Liver (tissue), 9 donors: ENCODE measurements around the gene LKAAEAR1. TPM values are rescaled to one million over a fixed set of nuclear protein-coding genes. Genes with fewer than 3 reads are reported as not detected.

Source experiments
- DNase-seq: peaks from one replicate; pipeline ENCODE4 v3.0.0-alpha.2; 2017; ENCODE audit warnings: low spot score
- H3K27ac ChIP-seq, 2 donors: one replicate each; pipeline ENCODE4 v1.7.0; 2013; ENCODE audit warnings: inconsistent platforms in 2 of 2, low read length in 2 of 2, control low read depth in 1 of 2, low read depth in 1 of 2, mild to moderate bottlenecking in 1 of 2
- H3K27me3 ChIP-seq, 4 donors: one replicate each; pipeline versions ENCODE4 v1.6.1 to v1.7.0; 2013; ENCODE audit warnings: low read length in 3 of 4, inconsistent platforms in 1 of 4, mild to moderate bottlenecking in 1 of 4, moderate library complexity in 1 of 4; ENCODE audit not compliant: control insufficient read depth in 4 of 4, insufficient read depth in 4 of 4
- H3K36me3 ChIP-seq, 4 donors: one replicate each; pipeline versions ENCODE4 v1.6.1 to v1.7.0; 2013; ENCODE audit warnings: low read length in 3 of 4, mild to moderate bottlenecking in 3 of 4, low read depth in 1 of 4, moderate library complexity in 1 of 4; ENCODE audit not compliant: control insufficient read depth in 4 of 4, insufficient read depth in 3 of 4
- H3K4me1 ChIP-seq, 4 donors: one replicate each; pipeline versions ENCODE4 v1.6.1 to v1.7.0; 2013; ENCODE audit warnings: low read length in 3 of 4, mild to moderate bottlenecking in 3 of 4, moderate library complexity in 1 of 4; ENCODE audit not compliant: control insufficient read depth in 4 of 4, insufficient read depth in 4 of 4
- H3K4me3 ChIP-seq, 3 donors: one replicate each; pipeline versions ENCODE4 v1.6.1 to v1.7.0; 2013; ENCODE audit warnings: low read length in 3 of 3, control low read depth in 1 of 3, low read depth in 1 of 3, mild to moderate bottlenecking in 1 of 3
- H3K9ac ChIP-seq, 2 donors: one replicate each; pipeline ENCODE4 v1.7.0; 2013; ENCODE audit warnings: low read length in 2 of 2, mild to moderate bottlenecking in 2 of 2, moderate library complexity in 2 of 2, control low read depth in 1 of 2, low read depth in 1 of 2
- H3K9me3 ChIP-seq, 4 donors: one replicate each; pipeline versions ENCODE4 v1.6.1 to v1.7.0; 2013; ENCODE audit warnings: low read length in 3 of 4; ENCODE audit not compliant: control insufficient read depth in 4 of 4
- EGR1 ChIP-seq, 2 donors: IDR thresholded peaks; 2 replicates each; pipeline ENCODE4 v1.6.1; 2016 to 2018; ENCODE audit warnings: antibody characterized with exemption in 2 of 2, low read depth in 2 of 2
- FOXA1 ChIP-seq: IDR thresholded peaks from 2 replicates; pipeline ENCODE4 v1.6.1; 2016; ENCODE audit warnings: antibody characterized with exemption
- FOXA2 ChIP-seq: IDR thresholded peaks from 2 replicates; pipeline ENCODE4 v1.6.1; 2016; ENCODE audit warnings: antibody characterized with exemption
- GABPA ChIP-seq, 2 donors: IDR thresholded peaks in 1 of 2; conservative IDR thresholded peaks in 1 of 2; 2 replicates each; pipeline ENCODE4 v1.6.1; 2016; ENCODE audit warnings: antibody characterized with exemption in 2 of 2, mild to moderate bottlenecking in 1 of 2, moderate library complexity in 1 of 2
- HNF4A ChIP-seq, 2 donors: conservative IDR thresholded peaks; 2 replicates each; pipeline ENCODE4 v1.6.1; 2016; ENCODE audit warnings: antibody characterized with exemption in 2 of 2, mild to moderate bottlenecking in 2 of 2
- HNF4G ChIP-seq: IDR thresholded peaks from 2 replicates; pipeline ENCODE4 v1.6.1; 2016; ENCODE audit warnings: antibody characterized with exemption
- JUND ChIP-seq, 2 donors: IDR thresholded peaks; 2 replicates each; pipeline ENCODE4 v1.6.1; 2016; ENCODE audit warnings: antibody characterized with exemption in 2 of 2
- NR2F2 ChIP-seq: IDR thresholded peaks from 2 replicates; pipeline ENCODE4 v1.6.1; 2016; ENCODE audit warnings: antibody characterized with exemption
- RAD21 ChIP-seq, 2 donors: IDR thresholded peaks; 2 replicates each; pipeline ENCODE4 v1.6.1; 2016; ENCODE audit warnings: antibody characterized with exemption in 2 of 2, mild to moderate bottlenecking in 2 of 2
- RXRA ChIP-seq, 2 donors: IDR thresholded peaks; 2 replicates each; pipeline ENCODE4 v1.6.1; 2017 to 2018; ENCODE audit warnings: antibody characterized with exemption in 2 of 2, mild to moderate bottlenecking in 1 of 2
- SP1 ChIP-seq: IDR thresholded peaks from 2 replicates; pipeline ENCODE4 v1.6.1; 2018; ENCODE audit warnings: antibody characterized with exemption, mild to moderate bottlenecking
- TAF1 ChIP-seq: conservative IDR thresholded peaks from 2 replicates; pipeline ENCODE4 v1.6.1; 2016; ENCODE audit warnings: antibody characterized with exemption, mild to moderate bottlenecking
- YY1 ChIP-seq: IDR thresholded peaks from 2 replicates; pipeline ENCODE4 v1.6.1; 2016; ENCODE audit warnings: antibody characterized with exemption, mild to moderate bottlenecking
- WGBS: extraction: QIAGEN DNeasy Blood & Tissue Kit; methylation state at CpG from one replicate; pipeline ENCODE4 v1.1.7; 2013; 5-methylcytosine and 5-hydroxymethylcytosine counted together
- polyA plus RNA-seq, 2 donors: library from polyadenylated mRNA; stranded (reverse) in 1 of 2; unstranded in 1 of 2; fragments of 200-250 nt in 1 of 2; fragments of >200 nt in 1 of 2; fragmentation: Nextera tagmentation in 1 of 2; extraction: Ambion mirVana in 1 of 2; gene quantifications; one replicate each; pipeline versions ENCODE4 v1.2.1 to v1.2.3, GENCODE V29; 2013 to 2015
- total RNA-seq, 2 donors: library from RNA; depleted of rRNA; stranded (reverse); fragments of >200 nt; gene quantifications; one replicate each; pipeline ENCODE4 v1.2.3, GENCODE V29; 2014
- TF ChIP-seq, protein P1 (sequence below): IDR thresholded peaks from 2 replicates; pipeline ENCODE4 v1.6.1; 2016; ENCODE audit warnings: antibody characterized with exemption
- TF ChIP-seq, protein P2 (sequence below): IDR thresholded peaks from 2 replicates; pipeline ENCODE4 v1.6.1; 2016; ENCODE audit warnings: antibody characterized with exemption
- TF ChIP-seq, protein P3 (sequence below): fragments of 150-350 bp; IDR thresholded peaks from 2 replicates; pipeline ENCODE4 v1.5.1; 2017; ENCODE audit warnings: improper control_type of control experiment, low read depth, low read length; ENCODE audit not compliant: missing input control
- TF ChIP-seq, protein P4 (sequence below): IDR thresholded peaks from 2 replicates; pipeline ENCODE4 v1.6.1; 2016; ENCODE audit warnings: antibody characterized with exemption, mild to moderate bottlenecking
- TF ChIP-seq, protein P5 (sequence below): IDR thresholded peaks from 2 replicates; pipeline ENCODE4 v1.6.1; 2016; ENCODE audit warnings: antibody characterized with exemption
- donor health status: healthy.
- donor health status: healthy.
- donor health status: healthy.
- donor health status: healthy.
- donor health status: healthy.

LKAAEAR1 gene
- total and polyA plus RNA-seq, 4 donors, result 0.08 TPM; not detected in 3

DNA sequence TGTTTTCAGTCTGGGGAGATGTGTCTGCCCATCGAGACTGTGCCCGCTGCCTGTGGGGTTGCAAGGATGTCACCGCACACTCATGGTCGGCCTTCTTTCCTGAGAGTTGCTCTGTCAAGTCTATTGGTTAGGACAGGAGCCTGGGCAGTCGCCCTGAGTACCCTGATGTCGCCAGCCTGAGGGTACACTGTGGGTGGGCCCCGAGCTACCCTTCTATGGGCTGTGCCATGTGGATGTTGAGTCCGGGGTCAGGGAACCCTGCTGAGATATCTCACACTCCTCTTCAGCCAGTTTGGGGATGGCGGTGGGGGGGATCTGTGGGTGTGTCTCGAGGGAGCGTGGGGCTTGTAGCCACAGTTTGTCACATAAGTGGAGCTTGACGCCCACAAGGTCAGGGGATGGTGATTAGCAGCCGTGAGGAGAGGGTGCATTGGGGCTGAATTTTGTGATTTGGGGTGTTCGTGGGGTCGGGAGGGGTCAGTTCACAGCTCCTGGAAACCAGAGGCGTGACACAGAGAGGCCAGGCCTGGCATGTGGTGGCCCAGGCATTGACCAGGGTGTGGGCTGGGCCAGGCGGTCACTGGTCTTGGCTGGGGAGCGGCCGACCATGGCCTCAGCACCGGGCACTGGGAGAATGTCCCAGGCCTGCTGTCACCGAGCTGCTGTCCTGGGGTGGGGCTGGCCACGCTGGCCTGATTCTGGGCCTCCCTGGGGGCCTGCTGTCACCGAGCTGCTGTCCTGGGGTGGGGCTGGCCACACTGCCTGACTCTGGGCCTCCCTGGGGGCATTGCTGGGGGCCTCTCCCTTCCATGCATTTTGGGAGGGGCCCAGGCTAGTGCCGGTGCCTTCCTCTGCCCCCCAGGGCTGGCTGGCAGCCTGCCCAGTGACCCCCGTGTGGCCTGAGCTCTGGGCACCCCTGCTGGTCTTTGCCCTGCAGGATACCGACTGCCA lies 24.8 kb upstream of the LKAAEAR1 start:
- Histone ChIP-seq H3K9me3 (no peaks in the 10 kb centered on the region), H3K27me3 (peaks cover 0 to under 1% (median 0%) of the 10 kb centered on the region in 4 donors), H3K4me3 (no peak overlapping the region), H3K27ac (no peak overlapping the region), H3K4me1 (no peaks in the 10 kb centered on the region), H3K9ac (no peak overlapping the region), H3K36me3 (no peaks in the 10 kb centered on the region)
- DNase-seq, result no peak
- no peak for TF ChIP-seq HNF4G
- no peak for TF ChIP-seq RAD21 (IDR thresholded peaks at IDR 0.05)
- TF ChIP-seq FOXA1, result no peak
- TF ChIP-seq, protein P1, sequence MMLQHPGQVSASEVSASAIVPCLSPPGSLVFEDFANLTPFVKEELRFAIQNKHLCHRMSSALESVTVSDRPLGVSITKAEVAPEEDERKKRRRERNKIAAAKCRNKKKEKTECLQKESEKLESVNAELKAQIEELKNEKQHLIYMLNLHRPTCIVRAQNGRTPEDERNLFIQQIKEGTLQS, result no peak
- no peak for TF ChIP-seq JUND (IDR thresholded peaks at IDR 0.05)
- TF ChIP-seq, protein P2, sequence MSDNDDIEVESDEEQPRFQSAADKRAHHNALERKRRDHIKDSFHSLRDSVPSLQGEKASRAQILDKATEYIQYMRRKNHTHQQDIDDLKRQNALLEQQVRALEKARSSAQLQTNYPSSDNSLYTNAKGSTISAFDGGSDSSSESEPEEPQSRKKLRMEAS, result no peak
- no peak for TF ChIP-seq NR2F2
- TF ChIP-seq, protein P3, sequence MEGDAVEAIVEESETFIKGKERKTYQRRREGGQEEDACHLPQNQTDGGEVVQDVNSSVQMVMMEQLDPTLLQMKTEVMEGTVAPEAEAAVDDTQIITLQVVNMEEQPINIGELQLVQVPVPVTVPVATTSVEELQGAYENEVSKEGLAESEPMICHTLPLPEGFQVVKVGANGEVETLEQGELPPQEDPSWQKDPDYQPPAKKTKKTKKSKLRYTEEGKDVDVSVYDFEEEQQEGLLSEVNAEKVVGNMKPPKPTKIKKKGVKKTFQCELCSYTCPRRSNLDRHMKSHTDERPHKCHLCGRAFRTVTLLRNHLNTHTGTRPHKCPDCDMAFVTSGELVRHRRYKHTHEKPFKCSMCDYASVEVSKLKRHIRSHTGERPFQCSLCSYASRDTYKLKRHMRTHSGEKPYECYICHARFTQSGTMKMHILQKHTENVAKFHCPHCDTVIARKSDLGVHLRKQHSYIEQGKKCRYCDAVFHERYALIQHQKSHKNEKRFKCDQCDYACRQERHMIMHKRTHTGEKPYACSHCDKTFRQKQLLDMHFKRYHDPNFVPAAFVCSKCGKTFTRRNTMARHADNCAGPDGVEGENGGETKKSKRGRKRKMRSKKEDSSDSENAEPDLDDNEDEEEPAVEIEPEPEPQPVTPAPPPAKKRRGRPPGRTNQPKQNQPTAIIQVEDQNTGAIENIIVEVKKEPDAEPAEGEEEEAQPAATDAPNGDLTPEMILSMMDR, result no peak
- WGBS, result 84% methylated on average over 26 of the region's 26 CpGs

DNA sequence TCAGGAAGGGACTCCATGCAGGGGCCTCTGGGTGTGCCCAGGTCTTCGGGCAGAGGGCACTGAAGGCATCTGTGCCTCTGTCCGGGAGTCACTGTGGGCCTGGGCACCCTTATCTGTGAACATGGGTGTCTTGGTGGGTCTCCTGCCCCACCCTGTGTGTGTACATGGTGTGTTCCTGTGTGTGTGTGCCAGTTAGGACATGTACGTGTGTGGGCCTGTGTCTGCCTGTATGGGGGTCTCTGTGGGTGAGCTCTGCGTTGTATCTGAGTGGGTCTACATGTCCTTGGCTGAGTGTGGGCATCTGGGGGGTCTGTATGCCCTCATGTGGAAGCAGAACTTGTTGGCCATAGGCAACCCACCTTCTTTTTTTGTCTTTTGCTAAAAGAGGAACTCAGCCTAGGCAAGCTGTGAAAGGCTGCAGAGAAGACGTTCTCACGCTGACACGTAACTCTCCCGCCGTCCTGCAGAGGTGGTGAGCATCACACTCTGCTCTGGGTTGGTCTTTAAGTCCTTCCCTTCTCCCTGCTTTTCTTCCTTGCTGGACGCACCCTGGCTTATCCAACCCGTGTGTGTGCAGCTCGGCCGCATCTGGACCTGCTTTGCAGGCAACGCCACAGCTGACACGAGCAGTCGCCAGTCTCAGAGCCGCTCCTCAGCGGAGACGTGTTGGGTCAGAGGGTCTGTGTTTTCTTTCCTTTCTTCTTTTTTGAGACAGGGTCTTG lies 23.7 kb upstream of the LKAAEAR1 start:
- 77% methylated on average over 19 of the region's 19 CpGs for WGBS
- Histone ChIP-seq H3K9ac (no peak overlapping the region), H3K36me3 (no peaks in the 10 kb centered on the region), H3K4me3 (no peak overlapping the region), H3K27me3 (peaks cover 0 to 2% (median 0%) of the 10 kb centered on the region in 4 donors), H3K27ac (no peak overlapping the region), H3K9me3 (no peaks in the 10 kb centered on the region), H3K4me1 (no peaks in the 10 kb centered on the region)
- no peak for TF ChIP-seq HNF4A (conservative IDR thresholded peaks at IDR 0.05)
- TF ChIP-seq YY1, result no peak
- TF ChIP-seq NR2F2, result no peak
- TF ChIP-seq, protein P3, result no peak
- no peak for TF ChIP-seq EGR1 (IDR thresholded peaks at IDR 0.05; ENCODE audit: low read depth in 2 of 2)
- TF ChIP-seq HNF4G, result no peak
- TF ChIP-seq, protein P4, sequence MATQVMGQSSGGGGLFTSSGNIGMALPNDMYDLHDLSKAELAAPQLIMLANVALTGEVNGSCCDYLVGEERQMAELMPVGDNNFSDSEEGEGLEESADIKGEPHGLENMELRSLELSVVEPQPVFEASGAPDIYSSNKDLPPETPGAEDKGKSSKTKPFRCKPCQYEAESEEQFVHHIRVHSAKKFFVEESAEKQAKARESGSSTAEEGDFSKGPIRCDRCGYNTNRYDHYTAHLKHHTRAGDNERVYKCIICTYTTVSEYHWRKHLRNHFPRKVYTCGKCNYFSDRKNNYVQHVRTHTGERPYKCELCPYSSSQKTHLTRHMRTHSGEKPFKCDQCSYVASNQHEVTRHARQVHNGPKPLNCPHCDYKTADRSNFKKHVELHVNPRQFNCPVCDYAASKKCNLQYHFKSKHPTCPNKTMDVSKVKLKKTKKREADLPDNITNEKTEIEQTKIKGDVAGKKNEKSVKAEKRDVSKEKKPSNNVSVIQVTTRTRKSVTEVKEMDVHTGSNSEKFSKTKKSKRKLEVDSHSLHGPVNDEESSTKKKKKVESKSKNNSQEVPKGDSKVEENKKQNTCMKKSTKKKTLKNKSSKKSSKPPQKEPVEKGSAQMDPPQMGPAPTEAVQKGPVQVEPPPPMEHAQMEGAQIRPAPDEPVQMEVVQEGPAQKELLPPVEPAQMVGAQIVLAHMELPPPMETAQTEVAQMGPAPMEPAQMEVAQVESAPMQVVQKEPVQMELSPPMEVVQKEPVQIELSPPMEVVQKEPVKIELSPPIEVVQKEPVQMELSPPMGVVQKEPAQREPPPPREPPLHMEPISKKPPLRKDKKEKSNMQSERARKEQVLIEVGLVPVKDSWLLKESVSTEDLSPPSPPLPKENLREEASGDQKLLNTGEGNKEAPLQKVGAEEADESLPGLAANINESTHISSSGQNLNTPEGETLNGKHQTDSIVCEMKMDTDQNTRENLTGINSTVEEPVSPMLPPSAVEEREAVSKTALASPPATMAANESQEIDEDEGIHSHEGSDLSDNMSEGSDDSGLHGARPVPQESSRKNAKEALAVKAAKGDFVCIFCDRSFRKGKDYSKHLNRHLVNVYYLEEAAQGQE, result no peak
- no peak for TF ChIP-seq SP1
- no peak for TF ChIP-seq TAF1
- TF ChIP-seq, protein P5, sequence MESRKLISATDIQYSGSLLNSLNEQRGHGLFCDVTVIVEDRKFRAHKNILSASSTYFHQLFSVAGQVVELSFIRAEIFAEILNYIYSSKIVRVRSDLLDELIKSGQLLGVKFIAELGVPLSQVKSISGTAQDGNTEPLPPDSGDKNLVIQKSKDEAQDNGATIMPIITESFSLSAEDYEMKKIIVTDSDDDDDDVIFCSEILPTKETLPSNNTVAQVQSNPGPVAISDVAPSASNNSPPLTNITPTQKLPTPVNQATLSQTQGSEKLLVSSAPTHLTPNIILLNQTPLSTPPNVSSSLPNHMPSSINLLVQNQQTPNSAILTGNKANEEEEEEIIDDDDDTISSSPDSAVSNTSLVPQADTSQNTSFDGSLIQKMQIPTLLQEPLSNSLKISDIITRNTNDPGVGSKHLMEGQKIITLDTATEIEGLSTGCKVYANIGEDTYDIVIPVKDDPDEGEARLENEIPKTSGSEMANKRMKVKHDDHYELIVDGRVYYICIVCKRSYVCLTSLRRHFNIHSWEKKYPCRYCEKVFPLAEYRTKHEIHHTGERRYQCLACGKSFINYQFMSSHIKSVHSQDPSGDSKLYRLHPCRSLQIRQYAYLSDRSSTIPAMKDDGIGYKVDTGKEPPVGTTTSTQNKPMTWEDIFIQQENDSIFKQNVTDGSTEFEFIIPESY, result no peak
- TF ChIP-seq, protein P2, result no peak
- TF ChIP-seq, protein P1, result no peak
- no peak for TF ChIP-seq RAD21 (IDR thresholded peaks at IDR 0.05)
- TF ChIP-seq RXRA (IDR thresholded peaks at IDR 0.05), result no peak
- no peak for TF ChIP-seq FOXA1
- no peak for TF ChIP-seq GABPA (IDR thresholded peaks at IDR 0.05 in 1 of 2, conservative IDR thresholded peaks at IDR 0.05 in 1 of 2)
- TF ChIP-seq FOXA2, result no peak
- no peak for TF ChIP-seq JUND (IDR thresholded peaks at IDR 0.05)
- no peak for DNase-seq
